Measurements from ENCODE around the gene CD200R1L. TPM values are rescaled to one million over a fixed set of nuclear protein-coding genes. Genes with fewer than 3 reads are reported as not detected.

The CD200R1L gene
- total and polyA plus RNA-seq, 9 of the 15 experiments (the other 6 are each of a cell fraction or from before 2014, with no cell fraction given): not detected

DNA sequence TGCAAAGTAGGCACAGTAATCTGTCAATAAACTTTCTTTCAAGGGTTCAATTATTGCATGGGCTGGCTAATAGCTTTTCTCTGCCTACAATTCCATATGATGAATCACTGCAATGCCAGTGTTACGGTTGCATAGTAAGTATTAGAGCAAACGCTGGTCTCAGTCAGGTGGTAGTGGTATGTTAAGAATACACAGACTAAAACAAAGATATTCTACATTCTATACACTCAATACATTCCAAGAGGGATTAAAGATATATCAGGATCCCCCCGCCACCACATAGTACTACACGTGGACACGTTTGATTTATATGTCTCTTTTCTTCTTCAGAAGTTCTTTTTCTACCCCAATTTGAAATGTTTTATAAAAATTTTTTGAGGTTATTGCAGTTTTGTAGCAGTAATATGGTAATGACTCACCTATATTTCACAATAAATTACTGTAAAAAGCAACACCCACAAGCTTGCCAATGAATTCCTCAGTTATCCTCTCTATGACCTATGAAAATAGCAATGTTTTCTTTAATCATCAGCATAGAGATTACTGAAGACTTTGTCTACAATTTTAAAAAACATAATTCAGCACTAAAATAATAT lies 68.2 kb downstream of the CD200R1L start (continued):
- TF ChIP-seq CEBPG (CRISPR knock-in tag; IDR thresholded peaks at IDR 0.05): no peak
- 0 out of 4 replicates have a peak, but pooled peaks have one; percentile 15 to 42 for TF ChIP-seq CEBPG (tag; conservative IDR thresholded peaks at IDR 0.05 in 1 of 2, IDR thresholded peaks at IDR 0.05 in 1 of 2)
- no peak for TF ChIP-seq SMARCA5 (IDR thresholded peaks at IDR 0.05)

DNA sequence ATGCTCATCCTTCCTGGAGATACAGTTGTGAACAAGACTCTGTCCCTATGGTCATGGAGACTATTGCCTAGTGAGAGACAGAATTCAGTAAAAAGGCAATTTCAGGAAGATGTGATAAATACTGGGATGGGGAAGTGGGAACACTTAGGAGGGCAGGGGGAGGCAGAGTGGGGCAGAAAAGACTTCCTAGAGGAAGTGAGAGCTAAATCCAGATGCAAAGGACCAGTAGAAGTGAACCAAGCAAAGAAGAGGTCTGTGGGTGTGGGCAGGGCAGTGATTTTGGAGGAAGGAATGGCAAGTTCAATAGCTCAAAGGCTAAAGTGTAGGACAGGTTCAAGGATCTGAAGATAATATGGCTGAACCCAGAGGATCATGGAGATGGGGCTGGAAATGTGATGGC lies 68.9 kb downstream of the CD200R1L start:
- DNase-seq (ENCODE audit: extremely low read depth in 1 of 4, low spot score in 3 of 4): no peak
- BruUV-seq (replicated peaks): no TSS peak
- Histone ChIP-seq H4K20me1 (replicated peaks; ENCODE audit: control insufficient read depth, insufficient read depth, low read length) (no peaks in the 10 kb centered on the region), H3K27me3 (ENCODE audit: control insufficient read depth in 2 of 2, insufficient read depth in 2 of 2, low read length in 2 of 2) (no peaks in the 10 kb centered on the region), H3K4me3 (no peak overlapping the region), H3K9ac (ENCODE audit: insufficient read depth in 1 of 2, low read depth in 2 of 2, low read length in 2 of 2) (no peak overlapping the region), H3K4me2 (ENCODE audit: insufficient read depth, low read length) (no peak overlapping the region), H3K4me1 (replicated peaks in 1 of 2; ENCODE audit: control insufficient read depth in 2 of 2, insufficient read depth in 2 of 2, low read length in 2 of 2) (no peaks in the 10 kb centered on the region; a peak in 2 of 5 replicates), H3K36me3 (ENCODE audit: control insufficient read depth, insufficient read depth, low read length) (no peaks in the 10 kb centered on the region), H3K9me1 (ENCODE audit: control insufficient read depth, insufficient read depth, low read length) (no peaks in the 10 kb centered on the region), H2AFZ (ENCODE audit: low read depth, low read length) (no peak overlapping the region), H3K27ac (ENCODE audit: extremely low read depth, low read depth, low read length) (no peak overlapping the region), H3K9me3 (replicated peaks; ENCODE audit: control insufficient read depth, insufficient read depth, low read depth, low read length) (no peaks in the 10 kb centered on the region), H3K79me2 (ENCODE audit: control insufficient read depth, insufficient read depth, low read length) (no peaks in the 10 kb centered on the region)
- in situ Hi-C loops (cut with MboI): no loop called here
- POLR2A ChIA-PET: no interaction called here
- intact Hi-C loops (cut with micrococcal nuclease): no loop called here
- CTCF ChIA-PET (ENCODE audit: low intra/inter-chr PET ratio): no interaction called here
- no peak for FAIRE-seq
- no peak for ATAC-seq
- TF ChIP-seq, protein P1, sequence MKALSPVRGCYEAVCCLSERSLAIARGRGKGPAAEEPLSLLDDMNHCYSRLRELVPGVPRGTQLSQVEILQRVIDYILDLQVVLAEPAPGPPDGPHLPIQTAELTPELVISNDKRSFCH (CRISPR knock-in tag; IDR thresholded peaks at IDR 0.05): no peak
- TF ChIP-seq, protein P1 (tag; IDR thresholded peaks at IDR 0.05): no peak
- TF ChIP-seq, protein P2, sequence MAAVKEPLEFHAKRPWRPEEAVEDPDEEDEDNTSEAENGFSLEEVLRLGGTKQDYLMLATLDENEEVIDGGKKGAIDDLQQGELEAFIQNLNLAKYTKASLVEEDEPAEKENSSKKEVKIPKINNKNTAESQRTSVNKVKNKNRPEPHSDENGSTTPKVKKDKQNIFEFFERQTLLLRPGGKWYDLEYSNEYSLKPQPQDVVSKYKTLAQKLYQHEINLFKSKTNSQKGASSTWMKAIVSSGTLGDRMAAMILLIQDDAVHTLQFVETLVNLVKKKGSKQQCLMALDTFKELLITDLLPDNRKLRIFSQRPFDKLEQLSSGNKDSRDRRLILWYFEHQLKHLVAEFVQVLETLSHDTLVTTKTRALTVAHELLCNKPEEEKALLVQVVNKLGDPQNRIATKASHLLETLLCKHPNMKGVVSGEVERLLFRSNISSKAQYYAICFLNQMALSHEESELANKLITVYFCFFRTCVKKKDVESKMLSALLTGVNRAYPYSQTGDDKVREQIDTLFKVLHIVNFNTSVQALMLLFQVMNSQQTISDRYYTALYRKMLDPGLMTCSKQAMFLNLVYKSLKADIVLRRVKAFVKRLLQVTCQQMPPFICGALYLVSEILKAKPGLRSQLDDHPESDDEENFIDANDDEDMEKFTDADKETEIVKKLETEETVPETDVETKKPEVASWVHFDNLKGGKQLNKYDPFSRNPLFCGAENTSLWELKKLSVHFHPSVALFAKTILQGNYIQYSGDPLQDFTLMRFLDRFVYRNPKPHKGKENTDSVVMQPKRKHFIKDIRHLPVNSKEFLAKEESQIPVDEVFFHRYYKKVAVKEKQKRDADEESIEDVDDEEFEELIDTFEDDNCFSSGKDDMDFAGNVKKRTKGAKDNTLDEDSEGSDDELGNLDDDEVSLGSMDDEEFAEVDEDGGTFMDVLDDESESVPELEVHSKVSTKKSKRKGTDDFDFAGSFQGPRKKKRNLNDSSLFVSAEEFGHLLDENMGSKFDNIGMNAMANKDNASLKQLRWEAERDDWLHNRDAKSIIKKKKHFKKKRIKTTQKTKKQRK (IDR thresholded peaks at IDR 0.05; ENCODE audit: borderline replicate concordance, low read depth, low read length): no peak
- TF ChIP-seq ATF1 (CRISPR knock-in tag; IDR thresholded peaks at IDR 0.05) (no peak), ATF1 (tag; IDR thresholded peaks at IDR 0.05) (no peak), ZNF778 (CRISPR knock-in tag; IDR thresholded peaks at IDR 0.05) (no peak), BDP1 (IDR thresholded peaks at IDR 0.05; ENCODE audit: insufficient read depth, insufficient read length) (no peak), ZNF24 (IDR thresholded peaks at IDR 0.05) (no peak), MEIS2 (IDR thresholded peaks at IDR 0.05; ENCODE audit: partially characterized antibody) (no peak), PHF8 (IDR thresholded peaks at IDR 0.05; ENCODE audit: borderline replicate concordance, low read length) (no peak), EHMT2 (IDR thresholded peaks at IDR 0.05) (no peak)
- TF ChIP-seq, protein P3, sequence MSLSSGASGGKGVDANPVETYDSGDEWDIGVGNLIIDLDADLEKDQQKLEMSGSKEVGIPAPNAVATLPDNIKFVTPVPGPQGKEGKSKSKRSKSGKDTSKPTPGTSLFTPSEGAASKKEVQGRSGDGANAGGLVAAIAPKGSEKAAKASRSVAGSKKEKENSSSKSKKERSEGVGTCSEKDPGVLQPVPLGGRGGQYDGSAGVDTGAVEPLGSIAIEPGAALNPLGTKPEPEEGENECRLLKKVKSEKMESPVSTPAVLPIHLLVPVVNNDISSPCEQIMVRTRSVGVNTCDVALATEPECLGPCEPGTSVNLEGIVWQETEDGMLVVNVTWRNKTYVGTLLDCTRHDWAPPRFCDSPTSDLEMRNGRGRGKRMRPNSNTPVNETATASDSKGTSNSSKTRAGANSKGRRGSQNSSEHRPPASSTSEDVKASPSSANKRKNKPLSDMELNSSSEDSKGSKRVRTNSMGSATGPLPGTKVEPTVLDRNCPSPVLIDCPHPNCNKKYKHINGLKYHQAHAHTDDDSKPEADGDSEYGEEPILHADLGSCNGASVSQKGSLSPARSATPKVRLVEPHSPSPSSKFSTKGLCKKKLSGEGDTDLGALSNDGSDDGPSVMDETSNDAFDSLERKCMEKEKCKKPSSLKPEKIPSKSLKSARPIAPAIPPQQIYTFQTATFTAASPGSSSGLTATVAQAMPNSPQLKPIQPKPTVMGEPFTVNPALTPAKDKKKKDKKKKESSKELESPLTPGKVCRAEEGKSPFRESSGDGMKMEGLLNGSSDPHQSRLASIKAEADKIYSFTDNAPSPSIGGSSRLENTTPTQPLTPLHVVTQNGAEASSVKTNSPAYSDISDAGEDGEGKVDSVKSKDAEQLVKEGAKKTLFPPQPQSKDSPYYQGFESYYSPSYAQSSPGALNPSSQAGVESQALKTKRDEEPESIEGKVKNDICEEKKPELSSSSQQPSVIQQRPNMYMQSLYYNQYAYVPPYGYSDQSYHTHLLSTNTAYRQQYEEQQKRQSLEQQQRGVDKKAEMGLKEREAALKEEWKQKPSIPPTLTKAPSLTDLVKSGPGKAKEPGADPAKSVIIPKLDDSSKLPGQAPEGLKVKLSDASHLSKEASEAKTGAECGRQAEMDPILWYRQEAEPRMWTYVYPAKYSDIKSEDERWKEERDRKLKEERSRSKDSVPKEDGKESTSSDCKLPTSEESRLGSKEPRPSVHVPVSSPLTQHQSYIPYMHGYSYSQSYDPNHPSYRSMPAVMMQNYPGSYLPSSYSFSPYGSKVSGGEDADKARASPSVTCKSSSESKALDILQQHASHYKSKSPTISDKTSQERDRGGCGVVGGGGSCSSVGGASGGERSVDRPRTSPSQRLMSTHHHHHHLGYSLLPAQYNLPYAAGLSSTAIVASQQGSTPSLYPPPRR (CRISPR knock-in tag; IDR thresholded peaks at IDR 0.05; ENCODE audit: borderline replicate concordance): no peak
